CD8-positive, alpha-beta memory T cell (primary cell): ENCODE measurements around the gene KDM5C. TPM values are rescaled to one million over a fixed set of nuclear protein-coding genes. Genes with fewer than 3 reads are reported as not detected.

Source experiments
- CTCF ChIA-PET: fragments of 350-600 bp; sonication (Branson Sonifier 250); formaldehyde crosslinking; loops from one replicate; lab custom pipeline; 2021; ENCODE audit warnings: antibody characterized with exemption; lab: Charles Lee
- POLR2A ChIA-PET: fragments of 350-600 bp; sonication (Branson Sonifier 250); formaldehyde crosslinking; loops from one replicate; lab custom pipeline; 2021; ENCODE audit warnings: antibody characterized with exemption; lab: Charles Lee
- DNase-seq, 5 donors: peaks; one replicate each; pipeline versions ENCODE4 v3.0.0 to v3.0.0-alpha.2; 2020 to 2022; ENCODE audit warnings: mixed read lengths in 1 of 5
- H3K27ac ChIP-seq: one replicate; pipeline ENCODE4 v1.7.0; 2013; ENCODE audit warnings: low read depth, mild to moderate bottlenecking, low read length, moderate library complexity
- H3K27me3 ChIP-seq: 2 replicates; pipeline ENCODE4 v1.7.0; 2013; ENCODE audit warnings: low read length, mild to moderate bottlenecking; ENCODE audit not compliant: insufficient read depth, poor library complexity, severe bottlenecking
- H3K36me3 ChIP-seq: 2 replicates; pipeline ENCODE4 v1.7.0; 2013; ENCODE audit warnings: mild to moderate bottlenecking, low read length, moderate library complexity; ENCODE audit not compliant: insufficient read depth
- H3K4me1 ChIP-seq: 2 replicates; pipeline ENCODE4 v1.7.0; 2013; ENCODE audit warnings: mild to moderate bottlenecking, low read length, moderate library complexity; ENCODE audit not compliant: insufficient read depth
- H3K4me3 ChIP-seq: 2 replicates; pipeline ENCODE4 v1.7.0; 2013; ENCODE audit warnings: mild to moderate bottlenecking, low read length
- H3K9me3 ChIP-seq: 2 replicates; pipeline ENCODE4 v1.7.0; 2013; ENCODE audit warnings: mild to moderate bottlenecking, low read length
- H3K27ac Mint-ChIP-seq, 8 donors: one replicate each; pipeline ENCODE4 v1.8.0; 2020 to 2021; ENCODE audit warnings: mixed read lengths in 8 of 8, mild to moderate bottlenecking in 6 of 8, inconsistent platforms in 3 of 8, moderate library complexity in 3 of 8
- H3K27me3 Mint-ChIP-seq, 2 donors: one replicate each; pipeline ENCODE4 v1.8.0; 2020 to 2021; ENCODE audit warnings: mixed read lengths in 2 of 2, mild to moderate bottlenecking in 1 of 2, moderate library complexity in 1 of 2
- H3K36me3 Mint-ChIP-seq, 3 donors: one replicate each; pipeline ENCODE4 v1.8.0; 2020 to 2021; ENCODE audit warnings: mixed read lengths in 3 of 3, inconsistent platforms in 1 of 3, mild to moderate bottlenecking in 1 of 3
- H3K4me1 Mint-ChIP-seq, 3 donors: one replicate each; pipeline ENCODE4 v1.8.0; 2020 to 2021; ENCODE audit warnings: mixed read lengths in 3 of 3, inconsistent platforms in 1 of 3, mild to moderate bottlenecking in 1 of 3
- H3K4me3 Mint-ChIP-seq, 7 donors: one replicate each; pipeline ENCODE4 v1.8.0; 2020 to 2021; ENCODE audit warnings: mixed read lengths in 7 of 7, mild to moderate bottlenecking in 6 of 7, moderate library complexity in 4 of 7, inconsistent platforms in 2 of 7
- H3K9me3 Mint-ChIP-seq, 5 donors: one replicate each; pipeline ENCODE4 v1.8.0; 2020 to 2022; ENCODE audit warnings: mixed read lengths in 5 of 5, mild to moderate bottlenecking in 3 of 5, moderate library complexity in 2 of 5, inconsistent platforms in 1 of 5
- polyA plus RNA-seq: library from polyadenylated mRNA; unstranded; fragments of 300-500 nt; fragmentation: Illumina TruSeq; gene quantifications from one replicate; pipeline ENCODE4 v1.2.3, GENCODE V29; 2021
- total RNA-seq, 2 experiments: library from RNA; stranded (reverse); gene quantifications; one replicate each; pipeline ENCODE4 v1.2.3, GENCODE V29; 2021

Gene KDM5C
- total and polyA plus RNA-seq, 3 experiments from 2014 or later = 39.1 to 86.4 (median 85.3) TPM

DNA sequence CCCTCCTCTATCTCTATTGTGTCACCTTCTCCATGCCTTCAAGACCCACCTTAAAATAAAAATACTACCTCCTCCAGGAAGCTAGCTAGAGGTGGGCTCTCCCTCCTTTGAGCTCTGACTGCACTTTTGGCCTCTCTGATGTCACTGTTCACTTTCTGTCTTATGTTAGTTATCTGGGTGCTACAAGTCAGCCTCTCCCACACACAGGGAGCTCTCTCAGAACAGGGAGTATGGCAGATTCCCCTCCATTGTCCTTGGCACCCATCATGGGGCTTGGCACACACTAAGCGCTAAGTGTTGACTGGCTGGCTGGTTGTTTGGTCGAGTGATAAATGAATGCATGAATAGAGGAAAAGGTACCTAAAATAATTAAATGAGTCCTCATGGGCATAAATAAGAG lies 21.2 kb upstream of the KDM5C start:
- Mint-ChIP-seq H3K27ac (no peak overlapping the region), H3K27me3 (peaks cover 0 to 3% of the 10 kb centered on the region in 2 donors), H3K9me3 (no peaks in the 10 kb centered on the region), H3K4me1 (no peaks in the 10 kb centered on the region), H3K4me3 (no peak overlapping the region), H3K36me3 (no peaks in the 10 kb centered on the region)
- Histone ChIP-seq H3K9me3 (no peaks in the 10 kb centered on the region), H3K27ac (no peak overlapping the region), H3K27me3 (no peaks in the 10 kb centered on the region), H3K36me3 (no peaks in the 10 kb centered on the region), H3K4me3 (no peak overlapping the region), H3K4me1 (no peaks in the 10 kb centered on the region)
- ChIA-PET POLR2A (no interaction called here), CTCF (interaction anchor here (0.6 kb wide), 1 partner anchor 55 kb away, joined by 3 read pairs; no protein-coding TSS in a partner anchor)
- DNase-seq = no peak

DNA sequence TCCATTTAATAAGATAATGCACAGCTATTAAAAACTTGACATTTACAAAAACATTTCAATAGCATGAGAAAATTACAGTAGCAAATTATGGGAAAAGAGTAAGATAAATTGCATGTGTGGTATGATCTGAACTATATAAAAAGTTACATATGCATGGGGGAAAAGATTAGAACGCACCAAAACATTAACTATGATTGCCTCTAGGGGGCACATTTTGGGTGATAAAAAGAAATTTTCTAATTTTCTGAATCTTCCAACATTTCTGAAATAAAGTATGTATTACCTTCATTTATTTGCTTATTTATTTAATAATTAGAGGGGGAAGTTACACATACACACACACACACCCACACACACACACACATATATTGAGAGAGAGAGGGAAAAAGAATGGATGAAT lies 19.6 kb upstream of the KDM5C start:
- Mint-ChIP-seq H3K27ac (peak overlapping the region in 1 of 8 donors; percentile 59), H3K9me3 (no peaks in the 10 kb centered on the region), H3K4me1 (no peaks in the 10 kb centered on the region), H3K4me3 (no peak overlapping the region), H3K36me3 (no peaks in the 10 kb centered on the region), H3K27me3 (peaks cover 0 to 3% of the 10 kb centered on the region in 2 donors)
- Histone ChIP-seq H3K4me3 (no peak overlapping the region), H3K36me3 (no peaks in the 10 kb centered on the region), H3K27me3 (no peaks in the 10 kb centered on the region), H3K27ac (no peak overlapping the region), H3K4me1 (no peaks in the 10 kb centered on the region), H3K9me3 (no peaks in the 10 kb centered on the region)
- POLR2A ChIA-PET = interaction anchor here (0.7 kb wide), 1 partner anchor 40 kb away, joined by 4 read pairs; no protein-coding TSS in a partner anchor
- CTCF ChIA-PET = interaction anchor here (0.7 kb wide), 1 partner anchor 1678 kb away, joined by 3 read pairs; no protein-coding TSS in a partner anchor
- DNase-seq = no peak

DNA sequence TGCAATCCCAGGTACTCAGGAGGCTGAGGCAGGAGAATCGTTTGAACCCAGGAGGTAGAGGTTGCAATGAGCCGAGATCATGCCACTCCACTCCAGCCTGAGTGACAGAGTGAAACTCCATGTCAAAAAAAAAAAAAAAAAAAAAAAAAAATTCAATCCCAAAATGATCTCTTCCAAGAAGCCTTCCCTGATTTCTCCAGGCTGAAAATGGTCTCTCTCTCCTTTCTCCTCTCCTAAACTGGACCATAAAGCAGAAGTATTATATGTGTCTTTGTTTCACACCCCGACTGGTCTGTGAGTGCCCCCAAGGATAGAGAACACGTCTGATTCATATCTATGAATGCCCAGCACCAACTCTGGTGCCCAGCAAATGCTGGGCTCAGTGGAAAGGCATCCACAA lies 17.3 kb upstream of the KDM5C start:
- no peaks in the 10 kb centered on the region for H3K36me3 Mint-ChIP-seq
- Histone ChIP-seq H3K4me3 (no peak overlapping the region), H3K36me3 (no peaks in the 10 kb centered on the region), H3K4me1 (no peaks in the 10 kb centered on the region), H3K27ac (no peak overlapping the region), H3K9me3 (no peaks in the 10 kb centered on the region), H3K27me3 (no peaks in the 10 kb centered on the region)
- H3K4me3 Mint-ChIP-seq = no peak overlapping the region
- CTCF ChIA-PET = no interaction called here
- no peaks in the 10 kb centered on the region for H3K9me3 Mint-ChIP-seq
- H3K4me1 Mint-ChIP-seq = no peaks in the 10 kb centered on the region
- POLR2A ChIA-PET = no interaction called here
- no peak for DNase-seq
- H3K27me3 Mint-ChIP-seq = peaks cover 0 to 3% of the 10 kb centered on the region in 2 donors
- H3K27ac Mint-ChIP-seq = no peak overlapping the region

DNA sequence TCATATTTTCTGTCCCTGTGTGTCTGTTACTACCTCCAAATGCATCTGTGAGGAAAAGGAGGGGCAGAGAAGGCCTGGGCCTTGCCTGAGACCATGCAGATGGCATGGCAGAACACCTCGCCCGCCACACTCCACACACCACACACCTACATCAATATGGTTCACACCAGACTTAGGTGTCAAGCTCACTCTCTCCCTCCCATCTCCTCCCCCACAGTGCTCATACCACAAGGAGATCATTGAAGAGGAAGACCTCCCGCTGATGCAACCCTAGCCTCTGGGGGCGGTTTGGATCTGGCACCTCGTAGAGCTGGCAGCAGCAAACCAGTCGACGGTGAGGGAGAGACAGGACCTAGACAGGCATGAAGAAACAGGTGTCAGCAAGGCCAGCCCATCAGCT lies 16.6 kb upstream of the KDM5C start:
- no peaks in the 10 kb centered on the region for H3K4me1 ChIP-seq
- Mint-ChIP-seq H3K27ac (no peak overlapping the region), H3K9me3 (no peaks in the 10 kb centered on the region), H3K4me1 (no peaks in the 10 kb centered on the region), H3K27me3 (peaks cover 0 to 6% of the 10 kb centered on the region in 2 donors), H3K4me3 (no peak overlapping the region), H3K36me3 (no peaks in the 10 kb centered on the region)
- ChIA-PET CTCF (no interaction called here), POLR2A (no interaction called here)
- H3K36me3 ChIP-seq = no peaks in the 10 kb centered on the region
- DNase-seq = no peak
- no peaks in the 10 kb centered on the region for H3K9me3 ChIP-seq
- no peaks in the 10 kb centered on the region for H3K27me3 ChIP-seq
- no peak overlapping the region for H3K4me3 ChIP-seq
- H3K27ac ChIP-seq = no peak overlapping the region

DNA sequence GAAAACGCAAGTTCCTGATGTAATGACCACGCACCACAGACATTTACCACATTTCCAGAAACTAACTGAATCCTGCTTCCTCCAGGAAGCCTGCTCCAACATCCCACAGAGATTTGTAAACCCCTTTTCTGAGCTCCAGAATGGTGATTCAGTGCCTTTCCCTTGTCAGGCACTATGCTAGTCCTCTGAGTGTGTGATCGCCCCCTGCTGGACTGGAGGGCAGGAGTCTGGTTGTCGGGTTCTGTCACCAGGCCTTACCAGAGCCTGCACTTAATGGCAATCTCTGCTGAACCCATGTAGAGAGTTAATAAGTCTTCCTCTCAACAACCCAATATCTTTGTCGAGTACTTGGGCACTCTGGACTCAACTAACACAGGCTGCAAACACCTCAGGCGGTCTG lies 14.5 kb upstream of the KDM5C start:
- Mint-ChIP-seq H3K27me3 (peaks cover 0 to 2% of the 10 kb centered on the region in 2 donors), H3K27ac (no peak overlapping the region), H3K36me3 (no peaks in the 10 kb centered on the region), H3K9me3 (no peaks in the 10 kb centered on the region), H3K4me3 (no peak overlapping the region), H3K4me1 (no peaks in the 10 kb centered on the region)
- ChIA-PET POLR2A (no interaction called here), CTCF (no interaction called here)
- Histone ChIP-seq H3K9me3 (no peaks in the 10 kb centered on the region), H3K27ac (no peak overlapping the region), H3K4me1 (no peaks in the 10 kb centered on the region), H3K4me3 (no peak overlapping the region), H3K36me3 (no peaks in the 10 kb centered on the region), H3K27me3 (no peaks in the 10 kb centered on the region)
- DNase-seq = no peak

GRCh38 chrX:53237056-53237455 lies 12.0 kb upstream of the KDM5C start:
- ChIA-PET POLR2A (no interaction called here), CTCF (no interaction called here)
- no peak overlapping the region for H3K27ac Mint-ChIP-seq
- Histone ChIP-seq H3K9me3 (no peaks in the 10 kb centered on the region), H3K27me3 (no peaks in the 10 kb centered on the region), H3K4me1 (no peaks in the 10 kb centered on the region), H3K36me3 (no peaks in the 10 kb centered on the region), H3K4me3 (no peak overlapping the region), H3K27ac (no peak overlapping the region)
- no peak overlapping the region for H3K4me3 Mint-ChIP-seq
- no peaks in the 10 kb centered on the region for H3K36me3 Mint-ChIP-seq
- H3K27me3 Mint-ChIP-seq = peaks cover 0 to 2% of the 10 kb centered on the region in 2 donors
- H3K4me1 Mint-ChIP-seq = no peaks in the 10 kb centered on the region
- H3K9me3 Mint-ChIP-seq = no peaks in the 10 kb centered on the region
- DNase-seq = no peak

DNA sequence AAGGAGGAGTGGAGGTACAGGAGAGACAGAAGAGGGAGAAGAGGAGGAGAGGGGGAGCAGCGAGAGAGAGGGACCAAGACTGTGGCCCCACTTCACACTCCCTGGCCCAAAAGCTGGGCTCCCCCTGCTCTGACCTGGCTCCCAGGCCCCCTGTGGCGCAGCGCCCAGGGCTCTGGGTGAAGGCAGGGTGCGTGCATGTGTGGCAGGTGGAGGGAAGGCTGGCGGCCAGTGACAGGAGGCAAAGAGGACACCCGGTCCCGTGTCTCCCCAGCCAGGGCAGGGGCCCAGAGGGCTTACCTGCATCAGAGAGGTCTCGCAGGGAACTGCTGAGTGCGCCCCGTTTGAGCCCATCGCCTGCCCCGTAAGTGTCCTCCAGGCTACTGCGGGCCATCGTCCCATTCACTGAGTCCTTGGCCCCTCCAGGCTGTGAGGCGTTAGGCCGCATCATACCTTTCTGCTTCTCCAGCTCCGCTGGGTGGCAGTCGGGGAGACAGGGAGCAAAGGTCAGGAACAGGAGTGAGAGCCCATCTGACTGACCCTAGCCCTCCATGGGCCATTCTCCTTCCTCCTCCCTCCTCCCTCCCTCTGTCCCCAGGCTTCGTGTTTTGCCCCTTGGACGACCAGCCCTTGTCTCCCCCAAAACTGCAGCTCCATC lies 11.1 kb upstream of the KDM5C start:
- H3K9me3 ChIP-seq = no peaks in the 10 kb centered on the region
- H3K27ac Mint-ChIP-seq = no peak overlapping the region
- H3K36me3 ChIP-seq = no peaks in the 10 kb centered on the region
- H3K27ac ChIP-seq = no peak overlapping the region
- H3K4me1 ChIP-seq = no peaks in the 10 kb centered on the region
- no peak for DNase-seq
- H3K4me3 ChIP-seq = no peak overlapping the region
- H3K9me3 Mint-ChIP-seq = no peaks in the 10 kb centered on the region
- H3K4me1 Mint-ChIP-seq = no peaks in the 10 kb centered on the region
- no peak overlapping the region for H3K4me3 Mint-ChIP-seq
- H3K36me3 Mint-ChIP-seq = no peaks in the 10 kb centered on the region
- CTCF ChIA-PET = no interaction called here
- H3K27me3 ChIP-seq = no peaks in the 10 kb centered on the region
- peaks cover 0 to 8% of the 10 kb centered on the region in 2 donors for H3K27me3 Mint-ChIP-seq
- POLR2A ChIA-PET = no interaction called here

GRCh38 chrX:53235566-53235965 lies 10.6 kb upstream of the KDM5C start:
- Mint-ChIP-seq H3K36me3 (no peaks in the 10 kb centered on the region), H3K27me3 (peaks cover 5 to 10% of the 10 kb centered on the region in 2 donors), H3K27ac (no peak overlapping the region), H3K4me3 (no peak overlapping the region), H3K9me3 (no peaks in the 10 kb centered on the region), H3K4me1 (no peaks in the 10 kb centered on the region)
- ChIA-PET POLR2A (no interaction called here), CTCF (no interaction called here)
- Histone ChIP-seq H3K27ac (no peak overlapping the region), H3K4me3 (no peak overlapping the region), H3K27me3 (no peaks in the 10 kb centered on the region), H3K36me3 (no peaks in the 10 kb centered on the region), H3K4me1 (no peaks in the 10 kb centered on the region), H3K9me3 (no peaks in the 10 kb centered on the region)
- no peak for DNase-seq
